Osteoblast (primary cell): ENCODE results near the gene ARID3A. TPM values are rescaled to one million over a fixed set of nuclear protein-coding genes. Genes with fewer than 3 reads are reported as not detected.

Source experiments
- DNase-seq: peaks from one replicate; pipeline ENCODE4 v3.0.0; 2011; ENCODE audit warnings: low spot score, mixed read lengths; ENCODE audit not compliant: insufficient read length; ENCODE audit errors: missing footprints
- H2AFZ ChIP-seq: 2 replicates; pipeline ENCODE4 v1.6.0; 2011; ENCODE audit warnings: mild to moderate bottlenecking, low read length
- H3K27ac ChIP-seq: 2 replicates; pipeline ENCODE4 v1.5.1; 2011; ENCODE audit warnings: mild to moderate bottlenecking, low read depth, low read length, moderate library complexity
- H3K27me3 ChIP-seq: 2 replicates; pipeline ENCODE4 v1.6.0; 2012; ENCODE audit warnings: mild to moderate bottlenecking, control low read depth, inconsistent platforms, low read length, moderate library complexity; ENCODE audit not compliant: insufficient read depth
- H3K36me3 ChIP-seq: 2 replicates; pipeline ENCODE4 v1.5.1; 2011; ENCODE audit warnings: mild to moderate bottlenecking, low read length, control low read depth, moderate library complexity; ENCODE audit not compliant: insufficient read depth
- H3K4me1 ChIP-seq: 2 replicates; pipeline ENCODE4 v1.5.1; 2011; ENCODE audit warnings: mild to moderate bottlenecking, low read length, control low read depth, moderate library complexity; ENCODE audit not compliant: insufficient read depth
- H3K4me2 ChIP-seq: 2 replicates; pipeline ENCODE4 v1.6.0; 2011; ENCODE audit warnings: mild to moderate bottlenecking, low read length; ENCODE audit not compliant: insufficient read depth
- H3K4me3 ChIP-seq: fragments of 200-600 bp; sonication (generic); 3 replicates; pipeline ENCODE4 v1.5.1; 2012; ENCODE audit warnings: mild to moderate bottlenecking, low read length, inconsistent platforms; ENCODE audit not compliant: insufficient read depth
- H3K79me2 ChIP-seq: 2 replicates; pipeline ENCODE4 v1.6.0; 2012; ENCODE audit warnings: mild to moderate bottlenecking, low read length, control low read depth, inconsistent platforms; ENCODE audit not compliant: insufficient read depth
- H3K9me3 ChIP-seq: 2 replicates; pipeline ENCODE4 v1.5.1; 2011; ENCODE audit warnings: low read depth, low read length, control low read depth
- H4K20me1 ChIP-seq: 2 replicates; pipeline ENCODE4 v1.6.0; 2012; ENCODE audit warnings: mild to moderate bottlenecking, low read length, control low read depth; ENCODE audit not compliant: insufficient read depth
- CTCF ChIP-seq: IDR thresholded peaks from 2 replicates; pipeline ENCODE4 v1.5.1; 2011; ENCODE audit warnings: mild to moderate bottlenecking, low read depth, low read length, moderate library complexity; ENCODE audit errors: extremely low read depth
- total RNA-seq: library from RNA; depleted of rRNA; stranded (reverse); fragments of >200 nt; gene quantifications from 2 replicates; pipeline ENCODE4 v1.2.3, GENCODE V29; 2012

Gene ARID3A
- total RNA-seq, 1 donor = 21.7 TPM

GRCh38 chr19:1002600-1002999 is 76.8 kb downstream of the ARID3A start:
- Histone ChIP-seq H3K9me3 (no peaks in the 10 kb centered on the region), H3K4me3 (no peak overlapping the region), H3K36me3 (no peaks in the 10 kb centered on the region), H3K4me1 (no peaks in the 10 kb centered on the region), H2AFZ (no peak overlapping the region), H3K27me3 (peaks cover 34% of the 10 kb centered on the region), H3K27ac (no peak overlapping the region), H3K4me2 (no peak overlapping the region), H3K79me2 (no peaks in the 10 kb centered on the region), H4K20me1 (no peaks in the 10 kb centered on the region)
- no peak for DNase-seq
- TF ChIP-seq CTCF = no peak

GRCh38 chr19:1003283-1003682 is 77.4 kb downstream of the ARID3A start:
- H3K9me3 ChIP-seq = no peaks in the 10 kb centered on the region
- no peaks in the 10 kb centered on the region for H3K36me3 ChIP-seq
- H3K4me3 ChIP-seq = no peak overlapping the region
- H4K20me1 ChIP-seq = peaks cover under 1% of the 10 kb centered on the region
- no peak for DNase-seq
- TF ChIP-seq CTCF = no peak
- no peak overlapping the region for H3K27ac ChIP-seq
- peaks cover 28% of the 10 kb centered on the region for H3K27me3 ChIP-seq
- H3K79me2 ChIP-seq = no peaks in the 10 kb centered on the region
- H2AFZ ChIP-seq = no peak overlapping the region
- H3K4me1 ChIP-seq = no peaks in the 10 kb centered on the region
- no peak overlapping the region for H3K4me2 ChIP-seq

- no peak overlapping the region for H3K4me2 ChIP-seq
- no peak for DNase-seq
- H3K4me3 ChIP-seq = no peak overlapping the region
- H3K4me1 ChIP-seq = no peaks in the 10 kb centered on the region
- no peak overlapping the region for H3K27ac ChIP-seq
- peaks cover 3% of the 10 kb centered on the region for H4K20me1 ChIP-seq
- peaks cover 18% of the 10 kb centered on the region for H3K27me3 ChIP-seq
- H3K36me3 ChIP-seq = no peaks in the 10 kb centered on the region
- H2AFZ ChIP-seq = no peak overlapping the region
- H3K9me3 ChIP-seq = no peaks in the 10 kb centered on the region
- no peaks in the 10 kb centered on the region for H3K79me2 ChIP-seq
- TF ChIP-seq CTCF = no peak
Measured at GRCh38 chr19:1004204-1004802, 78.5 kb downstream of the ARID3A start.

GRCh38 chr19:1004803-1005664 is 79.2 kb downstream of the ARID3A start:
- H2AFZ ChIP-seq = no peak overlapping the region
- H3K27ac ChIP-seq = no peak overlapping the region
- no peaks in the 10 kb centered on the region for H3K4me1 ChIP-seq
- H3K27me3 ChIP-seq = peaks cover 14% of the 10 kb centered on the region
- peaks cover 3% of the 10 kb centered on the region for H4K20me1 ChIP-seq
- H3K4me2 ChIP-seq = no peak overlapping the region
- no peak overlapping the region for H3K4me3 ChIP-seq
- H3K79me2 ChIP-seq = no peaks in the 10 kb centered on the region
- TF ChIP-seq CTCF = no peak
- no peaks in the 10 kb centered on the region for H3K36me3 ChIP-seq
- no peaks in the 10 kb centered on the region for H3K9me3 ChIP-seq
- DNase-seq = no peak
